ENCODE data around the gene UBA5. TPM values are rescaled to one million over a fixed set of nuclear protein-coding genes. Genes with fewer than 3 reads are reported as not detected.

Gene UBA5
- total RNA-seq, 1 donor from 2014 or later: 29.0 TPM

- DNase-seq (ENCODE audit: low spot score): no peak
- intact Hi-C loops (cut with DNase I): no loop called here
Measured at GRCh38 chr3:132650153-132650552, 10.0 kb upstream of the UBA5 start.

- DNase-seq (ENCODE audit: low spot score): no peak
- intact Hi-C loops (cut with DNase I): no loop called here
Measured at GRCh38 chr3:132652640-132653270, 7.4 kb upstream of the UBA5 start.

GRCh38 chr3:132654190-132654589, 5.9 kb upstream of the UBA5 start:
- DNase-seq (ENCODE audit: low spot score): no peak
- intact Hi-C loops (cut with DNase I): no loop called here

- intact Hi-C loops (cut with DNase I): no loop called here
- no peak for DNase-seq (ENCODE audit: low spot score)
Measured at GRCh38 chr3:132654721-132655120, 5.4 kb upstream of the UBA5 start.

GRCh38 chr3:132655471-132655870, 4.7 kb upstream of the UBA5 start:
- DNase-seq (ENCODE audit: low spot score): no peak

GRCh38 chr3:132657869-132658747, 2.0 kb upstream of the UBA5 start:
- intact Hi-C loops (cut with DNase I): no loop called here
- DNase-seq (ENCODE audit: low spot score): no peak

More at GRCh38 chr3:132655471-132655870, 4.7 kb upstream of the UBA5 start:
- intact Hi-C loops (cut with DNase I): no loop called here

GRCh38 chr3:132659000-132659364, 1.1 kb upstream of the UBA5 start:
- intact Hi-C loops (cut with DNase I): no loop called here
- no peak for DNase-seq (ENCODE audit: low spot score)

- DNase-seq (ENCODE audit: low spot score): peak; percentile 87
- intact Hi-C loops (cut with DNase I): loop anchor here (2.0 kb wide), 1 partner anchor 63 kb away; the partner anchor contains the start of gene NPHP3
Measured at GRCh38 chr3:132659365-132660051, 621 bp upstream of the UBA5 start, which contains the start of gene ACAD11. ACAD11 (minus strand) TSS chr3:132659809; CDS start chr3:132659751, 58 bp downstream.

GRCh38 chr3:132660811-132661070, 612 bp downstream of the UBA5 start:
- intact Hi-C loops (cut with DNase I): loop anchor here (2.0 kb wide), 1 partner anchor 62 kb away; the partner anchor contains the start of gene NPHP3
- DNase-seq (ENCODE audit: low spot score): no peak

GRCh38 chr3:132661101-132661500, 972 bp downstream of the UBA5 start:
- intact Hi-C loops (cut with DNase I): loop anchor here (2.0 kb wide), 1 partner anchor 62 kb away; the partner anchor contains the start of gene NPHP3
- no peak for DNase-seq (ENCODE audit: low spot score)

- no peak for DNase-seq (ENCODE audit: low spot score)
- intact Hi-C loops (cut with DNase I): no loop called here
Measured at GRCh38 chr3:132662212-132662611, 2.1 kb downstream of the UBA5 start.

- DNase-seq (ENCODE audit: low spot score): no peak
- intact Hi-C loops (cut with DNase I): no loop called here
Measured at GRCh38 chr3:132665230-132665745, 5.2 kb downstream of the UBA5 start.

- intact Hi-C loops (cut with DNase I): no loop called here
- DNase-seq (ENCODE audit: low spot score): no peak
Measured at GRCh38 chr3:132669256-132669777, 9.2 kb downstream of the UBA5 start.

GRCh38 chr3:132675408-132675807, 15.3 kb downstream of the UBA5 start:
- no peak for DNase-seq (ENCODE audit: low spot score)
- intact Hi-C loops (cut with DNase I): no loop called here

- no peak for DNase-seq (ENCODE audit: low spot score)
Measured at GRCh38 chr3:132679911-132680310, 19.8 kb downstream of the UBA5 start.

GRCh38 chr3:132681421-132681820, 21.3 kb downstream of the UBA5 start:
- intact Hi-C loops (cut with DNase I): no loop called here
- DNase-seq (ENCODE audit: low spot score): no peak

More at GRCh38 chr3:132679911-132680310, 19.8 kb downstream of the UBA5 start:
- intact Hi-C loops (cut with DNase I): no loop called here

- intact Hi-C loops (cut with DNase I): no loop called here
- no peak for DNase-seq (ENCODE audit: low spot score)
Measured at GRCh38 chr3:132682201-132682600, 22.1 kb downstream of the UBA5 start.

- no peak for DNase-seq (ENCODE audit: low spot score)
- intact Hi-C loops (cut with DNase I): no loop called here
Measured at GRCh38 chr3:132690040-132690439, 29.9 kb downstream of the UBA5 start.

GRCh38 chr3:132694991-132695390, 34.9 kb downstream of the UBA5 start:
- intact Hi-C loops (cut with DNase I): no loop called here
- DNase-seq (ENCODE audit: low spot score): no peak

GRCh38 chr3:132695422-132695821, 35.3 kb downstream of the UBA5 start:
- DNase-seq (ENCODE audit: low spot score): no peak
- intact Hi-C loops (cut with DNase I): no loop called here
